ENCODE data around the gene DCD.
"Not testable (repeated sequence)": the region's sequence is repeated elsewhere in the genome, so short reads cannot be mapped to it uniquely, and the experiment has no call there.

Gene DCD

DNA sequence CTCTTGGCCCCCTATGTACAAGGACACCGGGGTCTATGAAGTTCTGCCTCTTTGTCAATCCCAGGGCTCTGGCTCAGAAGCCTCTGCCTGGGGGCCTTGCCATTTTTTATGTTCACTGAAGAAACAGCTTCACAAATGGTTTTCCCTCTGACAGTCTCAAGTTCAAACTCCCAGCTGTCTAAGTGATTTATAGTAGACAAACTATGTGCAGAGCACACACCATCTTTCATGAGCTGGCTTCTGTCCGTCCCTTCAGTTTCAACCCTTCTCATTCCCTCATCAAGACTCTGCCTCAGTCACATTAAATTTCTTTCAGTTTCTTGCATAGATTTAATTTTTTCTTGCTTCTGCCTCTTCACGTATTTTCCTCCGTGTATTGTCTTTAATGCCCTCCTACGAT lies 2.7 kb upstream of the DCD start:
- no peak for DNase-seq (ENCODE audit: low spot score)
- no peak for TF ChIP-seq CTCF (IDR thresholded peaks at IDR 0.05; ENCODE audit: extremely low read depth, missing control alignments)

DNA sequence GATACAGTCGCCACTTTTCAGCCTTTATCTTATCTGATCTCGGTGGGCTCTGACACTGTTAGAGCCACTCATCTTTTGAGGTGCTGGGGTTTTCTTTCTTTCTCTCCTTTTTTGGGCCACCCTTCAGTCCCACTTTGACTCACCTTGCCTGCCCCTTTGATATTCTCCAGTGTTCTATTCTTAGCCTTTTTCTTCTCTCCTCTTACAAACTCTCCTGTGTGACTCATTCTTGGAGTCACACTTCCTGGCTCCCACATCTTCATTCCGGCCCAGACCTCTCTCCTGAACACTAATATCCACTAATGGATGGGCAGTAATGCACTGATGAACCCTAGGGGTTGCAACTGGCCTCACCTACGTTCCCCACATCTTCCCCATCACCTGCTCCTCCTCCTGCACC lies 2.2 kb upstream of the DCD start:
- no peak for DNase-seq (ENCODE audit: low spot score)

GRCh38 chr12:54649825-54650224 lies 1.7 kb upstream of the DCD start:
- TF ChIP-seq CTCF (IDR thresholded peaks at IDR 0.05; ENCODE audit: extremely low read depth, missing control alignments), result no peak
- no peak for DNase-seq (ENCODE audit: low spot score)

More for the DNA sequence above, 2.2 kb upstream of the DCD start:
- TF ChIP-seq CTCF (IDR thresholded peaks at IDR 0.05; ENCODE audit: extremely low read depth, missing control alignments), result no peak

DNA sequence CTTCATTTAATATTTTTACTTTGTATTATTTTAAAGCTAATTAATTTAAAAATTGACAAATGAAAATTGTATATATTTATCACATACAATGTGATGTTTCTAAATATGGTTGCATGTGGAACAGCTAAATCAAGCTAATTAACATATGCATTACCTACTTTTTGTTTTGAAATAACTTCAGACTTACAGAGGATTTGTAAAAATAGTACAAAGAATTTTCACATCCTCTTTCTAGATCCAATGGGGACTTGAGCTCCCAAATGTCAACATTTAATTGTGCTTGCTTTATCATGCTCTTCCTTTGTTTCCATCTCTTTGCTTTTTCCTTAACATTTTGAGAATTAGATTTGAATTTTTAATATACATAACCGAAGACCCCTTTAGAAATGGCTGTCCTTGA lies 6.6 kb downstream of the DCD start:
- no peak for DNase-seq (ENCODE audit: low spot score)
- no peak for TF ChIP-seq CTCF (IDR thresholded peaks at IDR 0.05; ENCODE audit: extremely low read depth, missing control alignments)

- DNase-seq (ENCODE audit: low spot score), result no peak
Observed at GRCh38 chr12:54641089-54641488, 7.1 kb downstream of the DCD start.

DNA sequence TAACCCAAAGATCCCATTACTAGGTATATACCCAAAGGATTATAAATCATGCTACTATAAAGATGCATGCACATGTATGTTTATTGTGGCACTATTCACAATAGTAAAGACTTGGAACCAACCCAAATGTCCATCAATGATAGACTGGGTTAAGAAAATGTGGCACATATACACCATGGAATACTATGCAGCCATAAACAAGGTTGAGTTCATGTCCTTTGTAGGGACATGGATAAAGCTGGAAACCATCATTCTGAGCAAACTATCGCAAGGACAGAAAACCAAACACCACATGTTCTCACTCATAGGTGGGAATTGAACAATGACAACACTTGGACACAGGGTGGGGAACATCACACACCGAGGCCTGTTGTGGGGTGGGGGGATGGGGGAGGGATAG lies 9.1 kb downstream of the DCD start:
- DNase-seq (ENCODE audit: low spot score), result not testable (repeated sequence)

More at GRCh38 chr12:54641089-54641488, 7.1 kb downstream of the DCD start:
- TF ChIP-seq CTCF (IDR thresholded peaks at IDR 0.05; ENCODE audit: extremely low read depth, missing control alignments), result no peak

GRCh38 chr12:54634795-54635194 lies 13.4 kb downstream of the DCD start, which contains the start of gene LACRT:
Gene LACRT, minus strand, starts transcription at chr12:54634895. Its CDS starts 54 bp downstream, at chr12:54634841.
- DNase-seq (ENCODE audit: low spot score), result no peak
- no peak for TF ChIP-seq CTCF (IDR thresholded peaks at IDR 0.05; ENCODE audit: extremely low read depth, missing control alignments)

- DNase-seq (ENCODE audit: low spot score), result no peak
- no peak for TF ChIP-seq CTCF (IDR thresholded peaks at IDR 0.05; ENCODE audit: extremely low read depth, missing control alignments)
Observed at GRCh38 chr12:54631988-54632728, 16.0 kb downstream of the DCD start.

Measured in GM20000 (cell line).